OCI-LY7 (cell line): ENCODE measurements around the gene CPTP. TPM values are rescaled to one million over a fixed set of nuclear protein-coding genes. Genes with fewer than 3 reads are reported as not detected.

Experiments
- BruUV-seq: library from RNA; stranded (reverse); fragments of 400-500 nt; replicated peaks from 2 replicates; lab custom pipeline; 2021; lab: Mats Ljungman, UMichigan
- CTCF ChIA-PET: fragments of 300-600 bp; sonication (Branson Sonifier 250); formaldehyde crosslinking; loops from one replicate; lab custom pipeline; 2022; ENCODE audit warnings: antibody characterized with exemption; ENCODE audit not compliant: unreplicated experiment; lab: Charles Lee
- POLR2A ChIA-PET: fragments of 300-600 bp; sonication (Branson Sonifier 250); formaldehyde crosslinking; loops from one replicate; lab custom pipeline; 2022; ENCODE audit warnings: antibody characterized with exemption; lab: Charles Lee
- DNase-seq: peaks from one replicate; pipeline ENCODE4 v3.0.0-alpha.2; 2015; ENCODE audit warnings: low spot score
- H2AFZ ChIP-seq: fragments of 200-600 bp; sonication (generic), shearing (Covaris generic); 2 replicates; pipeline ENCODE4 v1.6.1; 2014; ENCODE audit warnings: mild to moderate bottlenecking, antibody characterized with exemption, low read length, moderate library complexity
- H3K27ac ChIP-seq: fragments of 200-600 bp; sonication (generic); 2 replicates; pipeline ENCODE4 v1.5.1; 2014; ENCODE audit warnings: mixed run types, low read depth, mild to moderate bottlenecking, moderate library complexity, low read length, inconsistent platforms; ENCODE audit not compliant: poor library complexity, severe bottlenecking
- H3K36me3 ChIP-seq: fragments of 200-600 bp; sonication (generic); 2 replicates; pipeline ENCODE4 v1.6.1; 2014; ENCODE audit warnings: mild to moderate bottlenecking, antibody characterized with exemption, low read length, moderate library complexity, mixed read lengths; ENCODE audit not compliant: insufficient read depth
- H3K4me1 ChIP-seq: fragments of 200-600 bp; sonication (generic); 2 replicates; pipeline ENCODE4 v1.5.1; 2014; ENCODE audit warnings: mild to moderate bottlenecking, low read length; ENCODE audit not compliant: insufficient read depth, poor library complexity, severe bottlenecking
- H3K4me2 ChIP-seq: fragments of 200-600 bp; sonication (generic); 2 replicates; pipeline ENCODE4 v1.6.1; 2014; ENCODE audit warnings: mild to moderate bottlenecking, low read length
- H3K4me3 ChIP-seq: fragments of 200-600 bp; sonication (generic); 2 replicates; pipeline ENCODE4 v1.5.1; 2014; ENCODE audit warnings: mild to moderate bottlenecking, low read depth, low read length; ENCODE audit not compliant: poor library complexity, severe bottlenecking
- H3K79me2 ChIP-seq: fragments of 200-600 bp; sonication (generic); 2 replicates; pipeline ENCODE4 v1.6.1; 2016; ENCODE audit warnings: low read depth, mild to moderate bottlenecking, low read length, moderate library complexity, mixed read lengths; ENCODE audit not compliant: insufficient read depth
- H3K9me2 ChIP-seq: fragments of 200-600 bp; sonication (generic); 2 replicates; pipeline ENCODE4 v1.6.1; 2016; ENCODE audit warnings: mild to moderate bottlenecking, low read length, mixed read lengths; ENCODE audit not compliant: insufficient read depth
- H3K9me3 ChIP-seq: fragments of 200-600 bp; sonication (generic); 2 replicates; pipeline ENCODE4 v1.6.1; 2014; ENCODE audit warnings: mild to moderate bottlenecking, mixed run types, low read length, mixed read lengths
- H4K20me1 ChIP-seq: fragments of 200-600 bp; sonication (generic); 2 replicates; pipeline ENCODE4 v1.6.1; 2014; ENCODE audit warnings: mild to moderate bottlenecking, antibody characterized with exemption, low read length, moderate library complexity, mixed read lengths; ENCODE audit not compliant: insufficient read depth
- CTCF ChIP-seq: fragments of 200-600 bp; sonication (generic); conservative IDR thresholded peaks from 2 replicates; pipeline ENCODE4 v1.5.1; 2014; ENCODE audit warnings: mild to moderate bottlenecking, antibody characterized with exemption, low read length, moderate library complexity, mixed read lengths
- EZH2phosphoT487 ChIP-seq: fragments of 200-600 bp; sonication (generic); IDR thresholded peaks from 2 replicates; pipeline ENCODE4 v1.6.1; 2018; ENCODE audit warnings: low read depth, borderline replicate concordance, mild to moderate bottlenecking, mixed run types, antibody characterized with exemption, low read length, moderate library complexity, mixed read lengths
- intact Hi-C: fragments of 100-400 bp; cut with micrococcal nuclease; formaldehyde crosslinking; loops from one replicate; pipeline ENCODE4 v1.10.0; 2022; ENCODE audit not compliant: unreplicated experiment
- total RNA-seq, 2 experiments: library from RNA; depleted of rRNA in 1 of 2; stranded (reverse); fragments of >200 nt in 1 of 2; shearing (Covaris generic) in 1 of 2; gene quantifications; 2 replicates each; pipeline ENCODE4 v1.2.3, GENCODE V29; 2014 to 2022

CPTP gene
- total RNA-seq, 2 experiments from 2014 or later, result 16.6 to 20.6 TPM

DNA sequence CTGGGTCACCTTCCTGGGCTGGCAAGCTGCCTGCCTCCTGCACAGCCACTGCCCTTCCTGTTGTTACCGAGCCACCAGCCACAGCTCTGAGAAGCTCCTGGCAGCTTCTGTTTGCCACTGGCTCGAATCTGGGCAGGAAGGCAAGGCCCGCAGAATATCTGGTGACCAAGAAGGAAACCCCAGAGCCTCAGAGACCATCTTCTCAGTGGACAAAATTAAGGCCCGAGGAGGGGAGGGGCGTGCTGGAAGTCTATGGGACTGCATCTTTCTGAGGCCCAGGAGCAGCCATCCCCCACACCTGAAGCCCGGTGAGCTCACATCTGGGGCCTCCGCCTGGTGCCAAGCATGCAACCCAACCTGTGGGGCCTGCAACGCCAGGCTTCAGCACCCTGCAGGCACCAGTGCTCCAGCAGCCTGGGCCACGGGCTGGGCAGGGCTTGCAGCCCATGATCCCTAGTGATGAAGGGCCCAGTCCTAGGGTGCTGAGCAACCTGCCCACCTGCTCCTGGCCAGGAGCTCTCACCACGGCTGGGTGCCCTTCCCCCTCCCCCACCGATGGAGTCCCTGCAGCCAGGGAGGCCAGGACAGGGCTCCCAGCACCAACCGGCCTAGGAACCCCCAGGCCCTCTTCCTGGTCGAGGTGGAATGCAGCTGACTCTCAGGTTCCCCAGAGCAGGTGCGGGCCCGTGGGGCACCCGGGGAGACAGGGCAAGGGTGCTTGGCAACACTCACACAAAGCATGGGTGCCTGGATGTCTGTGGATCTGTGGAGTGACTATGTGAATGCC is 879 bp downstream of the CPTP start:
- CTCF ChIA-PET, result no interaction called here
- peak; percentile 27 for DNase-seq
- Histone ChIP-seq H3K4me1 (peaks cover 25% of the 10 kb centered on the region), H2AFZ (no peak overlapping the region), H3K4me3 (peak overlapping the region; percentile 84), H4K20me1 (peaks cover 3% of the 10 kb centered on the region; the same call in 1 of the 2 replicates), H3K4me2 (peak overlapping the region; percentile 95), H3K79me2 (peaks cover 40% of the 10 kb centered on the region), H3K36me3 (peaks cover 42% of the 10 kb centered on the region; the same call in 1 of the 2 replicates), H3K9me2 (no peaks in the 10 kb centered on the region), H3K27ac (peak overlapping the region; percentile 36), H3K9me3 (no peaks in the 10 kb centered on the region)
- intact Hi-C loops, result loop anchor here (2.0 kb wide), 2 partner anchors 17 to 49 kb away; partner anchors contain the start of genes AURKAIP1 and PUSL1
- POLR2A ChIA-PET, result no interaction called here
- TF ChIP-seq CTCF, result no peak
- TF ChIP-seq EZH2phosphoT487, result no peak
- no TSS peak for BruUV-seq

DNA sequence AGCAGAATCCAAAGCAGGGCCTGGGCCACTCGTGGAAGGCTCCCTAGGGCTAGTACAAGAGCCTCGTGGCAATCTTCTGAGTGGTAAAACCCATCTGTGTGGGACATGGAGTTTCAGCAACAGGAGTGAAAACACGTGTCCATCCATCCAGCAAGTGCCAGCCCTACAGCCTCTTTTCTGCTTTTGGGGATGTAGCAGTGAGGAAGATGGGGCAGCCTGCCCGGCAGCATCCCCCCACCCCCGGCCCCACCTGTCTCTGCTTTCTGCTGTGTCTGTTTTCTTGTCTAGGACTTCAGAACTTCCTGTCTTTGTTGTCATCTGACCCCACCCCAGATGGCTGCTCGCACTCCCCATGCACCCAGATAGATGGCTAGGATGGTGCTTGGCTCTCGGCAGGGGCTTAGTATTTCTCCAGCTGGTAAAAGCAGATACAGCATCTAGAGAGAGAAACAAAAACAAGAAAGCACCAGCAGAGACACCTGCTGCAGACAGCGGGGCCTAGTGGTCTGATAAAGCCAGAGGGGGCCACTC is 1.5 kb downstream of the CPTP start:
- BruUV-seq, result no TSS peak
- H3K9me3 ChIP-seq, result no peaks in the 10 kb centered on the region

More for the DNA sequence above, 1.5 kb downstream of the CPTP start:
- H3K4me3 ChIP-seq, result peak overlapping the region; percentile 84
- ChIA-PET POLR2A (no interaction called here), CTCF (no interaction called here)
- DNase-seq, result peak; percentile 40
- no peaks in the 10 kb centered on the region for H3K9me2 ChIP-seq
- H3K79me2 ChIP-seq, result peaks cover 35% of the 10 kb centered on the region
- peak overlapping the region; percentile 95 for H3K4me2 ChIP-seq
- intact Hi-C loops, result no loop called here
- peaks cover 35% of the 10 kb centered on the region; the same call in 1 of the 2 replicates for H3K36me3 ChIP-seq
- H4K20me1 ChIP-seq, result peaks cover 3% of the 10 kb centered on the region; the same call in 1 of the 2 replicates
- H2AFZ ChIP-seq, result no peak overlapping the region
- peak overlapping the region; percentile 36 for H3K27ac ChIP-seq
- H3K4me1 ChIP-seq, result peaks cover 25% of the 10 kb centered on the region
- no peak for TF ChIP-seq EZH2phosphoT487
- no peak for TF ChIP-seq CTCF
